Inflammatory macrophage (primary cell): ENCODE results near the gene DDX23.

ENCODE experiments used
- DNase-seq, 2 donors: peaks; one replicate each; pipeline ENCODE4 v3.0.0-alpha.2; 2020 to 2022

DDX23 gene

DNA sequence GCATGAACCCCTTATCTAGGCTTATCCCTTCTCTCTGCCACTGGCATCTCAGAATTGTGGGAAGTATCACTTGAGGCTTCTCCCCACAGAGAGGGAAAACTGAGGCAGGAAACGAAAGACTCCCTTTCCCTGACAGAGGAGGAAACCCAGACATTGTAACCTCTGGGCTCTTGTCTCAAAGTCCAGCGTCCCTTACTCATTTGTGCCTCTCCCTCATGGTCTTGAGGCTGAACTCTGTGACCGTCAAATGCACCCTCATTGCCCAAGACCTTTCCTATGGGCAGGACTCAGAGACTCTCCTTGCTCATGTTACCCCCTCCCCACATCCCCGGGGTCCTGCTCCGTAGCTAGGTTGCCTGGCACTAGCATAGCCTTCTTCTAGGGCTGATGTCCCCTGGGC, 29.8 kb downstream of the DDX23 start:
- no peak for DNase-seq

GRCh38 chr12:48819986-48820725, 31.8 kb downstream of the DDX23 start:
- DNase-seq = peak; percentile 17 to 51

- no peak for DNase-seq
These were observed 33.0 kb downstream of the DDX23 start for GRCh38 chr12:48818831-48819590.

GRCh38 chr12:48817873-48818830, 33.8 kb downstream of the DDX23 start, which contains the start of gene CACNB3:
Gene CACNB3 (plus strand): TSS chr12:48818496. CDS start chr12:48818930, 434 bp downstream.
- DNase-seq = peak; percentile 4 to 27

- DNase-seq = no peak
These were observed 35.7 kb downstream of the DDX23 start for GRCh38 chr12:48816143-48816854.

GRCh38 chr12:48815126-48816110, 36.5 kb downstream of the DDX23 start:
- DNase-seq = peak; percentile 37 to 59

DNA sequence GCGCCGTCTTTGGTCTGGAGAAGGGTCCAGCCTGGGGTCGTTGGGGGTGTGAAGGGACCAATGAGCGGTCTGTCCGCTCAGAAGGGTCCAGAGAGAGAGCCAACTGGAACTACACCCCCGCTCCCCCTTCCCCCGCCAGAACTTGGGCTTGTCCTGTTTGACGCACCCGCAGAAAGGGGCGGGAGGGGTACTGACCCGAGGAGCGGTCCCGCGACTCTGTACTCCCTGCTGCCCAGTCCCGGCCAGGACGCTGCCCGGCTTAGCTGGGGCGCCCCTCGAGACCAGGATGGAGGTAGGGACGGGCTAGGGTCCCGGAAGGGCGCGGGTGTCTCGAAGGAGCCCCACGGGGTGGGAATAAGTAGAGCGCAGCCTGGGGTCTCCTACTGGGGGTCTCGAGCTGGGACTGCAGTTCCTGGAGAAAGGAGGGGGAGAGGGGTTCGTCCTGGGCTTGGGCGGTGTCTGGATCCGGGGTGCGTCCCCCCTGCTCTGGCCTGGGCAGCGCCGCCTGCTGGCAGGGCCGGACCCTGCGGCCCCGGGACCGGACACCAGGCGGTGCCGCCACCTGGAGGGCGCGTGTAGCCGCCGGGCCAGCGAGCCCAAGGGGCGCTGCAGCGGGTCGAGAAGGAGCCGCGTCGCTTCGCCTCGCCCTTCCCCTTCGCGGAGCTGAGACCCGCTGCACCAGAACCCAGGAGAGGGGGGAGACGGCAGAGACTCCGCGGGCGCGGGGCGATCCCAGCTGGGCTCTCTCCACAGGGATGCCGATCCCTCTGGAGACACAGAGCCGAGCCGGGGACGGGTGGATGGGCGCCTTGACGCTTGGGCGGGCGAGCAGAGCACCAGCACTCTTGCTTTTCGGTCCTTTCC, 37.5 kb downstream of the DDX23 start:
- peak; percentile 75 to 77 for DNase-seq

DNA sequence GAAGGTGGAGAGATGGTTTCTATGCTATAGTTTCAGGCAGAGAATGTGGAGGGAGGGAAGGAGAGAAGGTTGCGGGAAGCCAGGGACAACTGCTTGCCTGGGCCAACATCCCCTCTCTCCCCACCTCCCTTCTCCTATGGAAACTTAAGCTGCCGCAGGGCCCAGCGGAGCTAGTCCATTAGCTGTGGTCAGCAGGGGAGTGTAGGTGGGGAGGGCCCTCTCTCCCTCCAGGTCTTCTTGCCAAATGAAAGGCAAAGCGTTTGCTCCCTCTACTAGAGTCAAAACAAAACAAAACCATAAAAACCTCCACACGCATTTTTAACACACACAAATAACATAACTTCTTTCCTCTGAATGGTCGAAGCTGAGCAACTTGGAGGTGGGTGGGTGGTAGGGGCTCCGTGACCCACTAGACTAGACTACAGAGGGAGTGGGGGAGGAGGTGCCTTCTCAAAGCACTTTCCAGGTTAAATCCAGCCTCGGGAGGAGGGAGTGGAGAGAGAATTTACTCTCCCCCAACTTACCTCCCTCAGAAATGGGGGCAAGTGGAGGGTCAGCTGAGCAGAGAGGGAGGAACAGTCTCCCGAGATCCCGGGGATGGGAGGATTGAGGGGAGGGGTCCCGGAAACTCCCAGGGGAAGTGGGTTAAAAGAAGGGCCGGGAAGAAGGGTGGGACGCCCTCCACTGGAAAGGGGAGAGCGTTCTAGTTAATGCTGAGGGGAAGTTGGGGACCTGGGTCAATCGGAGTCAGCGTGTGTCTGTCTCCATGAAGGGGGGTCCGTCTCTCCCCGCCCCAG, 38.3 kb downstream of the DDX23 start:
- DNase-seq = no peak

DNA sequence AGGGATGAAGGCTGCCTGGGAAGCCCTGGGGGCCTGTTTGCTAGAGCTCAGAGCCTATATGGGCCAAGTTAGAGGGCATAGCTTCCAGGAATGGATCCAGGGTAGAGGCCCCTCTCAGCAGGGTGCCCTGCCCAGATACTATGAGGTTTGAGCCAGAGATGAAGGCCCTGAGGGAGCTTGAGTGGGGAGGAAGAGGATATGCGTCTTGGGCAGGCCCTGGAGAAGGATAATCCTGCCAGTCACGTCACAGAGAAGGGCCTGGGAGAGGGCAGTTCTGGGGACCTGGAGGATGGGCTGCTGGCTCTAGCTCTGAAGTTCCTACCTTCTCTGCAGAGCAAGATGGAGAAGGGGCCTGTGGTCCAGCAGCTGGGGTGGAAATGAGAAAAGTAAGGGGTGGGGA, 39.6 kb downstream of the DDX23 start:
- DNase-seq = no peak

DNA sequence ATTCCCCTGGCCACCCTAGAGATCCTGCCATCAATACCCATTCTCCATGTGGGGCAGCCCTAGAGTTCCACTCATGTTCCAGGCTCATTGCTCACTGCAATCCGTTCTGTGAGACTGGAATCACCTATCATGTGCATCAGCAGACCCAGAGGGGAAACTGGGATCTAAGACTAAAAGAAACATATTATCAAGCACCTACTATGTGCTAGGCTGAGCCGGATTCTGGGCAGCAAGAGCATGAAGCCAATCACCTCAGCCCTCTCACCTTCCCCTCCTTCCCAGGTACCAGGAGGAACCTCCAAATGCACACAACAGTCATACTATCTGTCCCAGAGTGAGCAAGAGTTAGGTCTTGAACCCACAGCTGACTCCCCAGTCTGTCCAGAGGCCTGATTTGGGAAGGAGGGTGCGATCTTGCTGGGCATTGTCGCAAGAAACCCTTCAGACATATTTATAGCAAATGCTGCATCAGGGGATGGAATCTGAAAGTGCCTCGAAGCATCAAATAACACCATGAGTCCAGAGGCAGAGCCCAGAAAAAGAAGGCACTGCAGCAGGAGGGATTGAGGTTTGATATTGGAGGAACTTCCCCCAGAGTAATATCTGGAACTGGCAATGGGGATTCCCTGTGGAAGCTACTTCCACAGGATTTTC, 40.4 kb downstream of the DDX23 start:
- DNase-seq = no peak

- peak in 1 of 2 donors; percentile 7 for DNase-seq
These were observed 41.0 kb downstream of the DDX23 start for GRCh38 chr12:48810903-48811431.

- DNase-seq = peak; percentile 43 to 74
These were observed 44.0 kb downstream of the DDX23 start for GRCh38 chr12:48807981-48808380.

- peak in 1 of 2 donors; percentile 63 for DNase-seq
These were observed 48.3 kb downstream of the DDX23 start for GRCh38 chr12:48803675-48804074.

- no peak for DNase-seq
These were observed 51.0 kb downstream of the DDX23 start for GRCh38 chr12:48800971-48801370.

DNA sequence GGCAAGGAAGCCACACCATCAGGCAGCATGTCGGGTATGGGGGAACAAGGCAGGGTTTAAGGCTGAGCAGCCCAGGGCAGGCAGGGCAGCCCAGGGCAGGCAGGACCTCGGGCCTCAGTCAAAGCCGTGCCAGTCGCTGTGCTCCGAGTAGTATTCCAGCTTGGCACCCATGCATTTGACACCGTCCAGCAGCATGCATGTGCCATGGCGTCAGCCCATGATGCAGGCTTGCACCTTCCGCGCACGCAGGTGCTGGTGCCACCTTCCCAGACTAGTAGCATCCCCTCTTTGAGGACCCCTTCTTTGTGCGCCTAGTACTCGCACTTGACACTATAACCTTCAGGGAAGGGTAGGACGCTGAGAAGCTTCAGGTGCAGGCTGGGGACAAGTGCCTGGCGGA, 51.5 kb downstream of the DDX23 start:
- no peak for DNase-seq

- DNase-seq = peak; percentile 26 to 30
These were observed 55.0 kb downstream of the DDX23 start for GRCh38 chr12:48796976-48797375.

DNA sequence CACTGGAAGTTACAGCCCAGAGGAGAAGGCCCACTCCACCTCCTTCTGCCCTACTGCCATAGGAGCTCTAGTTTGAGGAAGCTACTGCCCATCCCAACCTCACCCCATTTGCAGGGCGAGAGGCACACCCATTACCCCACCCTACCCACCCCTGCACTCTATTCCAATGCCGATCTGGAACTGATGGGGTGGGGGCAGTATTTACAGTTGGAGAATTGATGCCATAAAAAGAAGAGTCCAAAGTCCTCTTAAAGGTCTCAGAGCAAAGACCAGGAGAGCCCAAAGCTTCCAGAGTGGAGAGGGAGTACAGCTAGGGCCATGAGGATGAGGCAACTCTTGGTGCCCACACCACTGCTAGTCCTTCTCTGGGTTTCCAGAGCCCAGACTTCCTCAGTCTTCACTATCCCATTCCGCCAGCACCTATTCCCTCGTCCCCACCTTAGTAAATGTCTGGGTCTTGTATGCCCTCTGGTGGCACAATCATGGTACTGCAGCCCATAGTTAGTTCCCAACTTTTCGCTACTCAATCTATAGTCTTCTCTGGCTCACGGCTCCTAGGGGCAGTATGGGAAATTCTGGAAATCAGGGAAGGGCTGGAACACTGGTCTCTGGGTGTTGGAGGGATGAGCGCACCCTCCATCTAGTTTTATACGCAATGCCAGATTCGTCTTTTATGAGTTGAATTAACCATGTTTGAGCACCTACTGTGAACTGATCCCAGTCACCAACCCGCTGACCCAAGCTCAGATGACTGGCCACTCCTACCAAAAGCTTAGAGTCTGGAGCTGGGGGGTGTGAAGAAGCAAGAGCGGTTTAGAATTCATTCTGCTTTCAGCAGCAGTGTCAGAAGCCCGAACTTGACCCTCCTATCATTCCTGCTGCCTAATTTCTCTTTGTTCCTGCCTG, 56.2 kb downstream of the DDX23 start:
- DNase-seq = peak; percentile 67
